NCI-H446 treated with DMSO at 0.1 percent for 48 hours (cell line): Measurements from ENCODE around the gene VPS13C.
A peak's percentile ranks its signal among the peaks of the same experiment; 100 is the strongest.

Experiments
- DNase-seq: peaks from one replicate; lab custom pipeline; 2025; lab: John Stamatoyannopoulos, UW

Gene VPS13C, protein sequence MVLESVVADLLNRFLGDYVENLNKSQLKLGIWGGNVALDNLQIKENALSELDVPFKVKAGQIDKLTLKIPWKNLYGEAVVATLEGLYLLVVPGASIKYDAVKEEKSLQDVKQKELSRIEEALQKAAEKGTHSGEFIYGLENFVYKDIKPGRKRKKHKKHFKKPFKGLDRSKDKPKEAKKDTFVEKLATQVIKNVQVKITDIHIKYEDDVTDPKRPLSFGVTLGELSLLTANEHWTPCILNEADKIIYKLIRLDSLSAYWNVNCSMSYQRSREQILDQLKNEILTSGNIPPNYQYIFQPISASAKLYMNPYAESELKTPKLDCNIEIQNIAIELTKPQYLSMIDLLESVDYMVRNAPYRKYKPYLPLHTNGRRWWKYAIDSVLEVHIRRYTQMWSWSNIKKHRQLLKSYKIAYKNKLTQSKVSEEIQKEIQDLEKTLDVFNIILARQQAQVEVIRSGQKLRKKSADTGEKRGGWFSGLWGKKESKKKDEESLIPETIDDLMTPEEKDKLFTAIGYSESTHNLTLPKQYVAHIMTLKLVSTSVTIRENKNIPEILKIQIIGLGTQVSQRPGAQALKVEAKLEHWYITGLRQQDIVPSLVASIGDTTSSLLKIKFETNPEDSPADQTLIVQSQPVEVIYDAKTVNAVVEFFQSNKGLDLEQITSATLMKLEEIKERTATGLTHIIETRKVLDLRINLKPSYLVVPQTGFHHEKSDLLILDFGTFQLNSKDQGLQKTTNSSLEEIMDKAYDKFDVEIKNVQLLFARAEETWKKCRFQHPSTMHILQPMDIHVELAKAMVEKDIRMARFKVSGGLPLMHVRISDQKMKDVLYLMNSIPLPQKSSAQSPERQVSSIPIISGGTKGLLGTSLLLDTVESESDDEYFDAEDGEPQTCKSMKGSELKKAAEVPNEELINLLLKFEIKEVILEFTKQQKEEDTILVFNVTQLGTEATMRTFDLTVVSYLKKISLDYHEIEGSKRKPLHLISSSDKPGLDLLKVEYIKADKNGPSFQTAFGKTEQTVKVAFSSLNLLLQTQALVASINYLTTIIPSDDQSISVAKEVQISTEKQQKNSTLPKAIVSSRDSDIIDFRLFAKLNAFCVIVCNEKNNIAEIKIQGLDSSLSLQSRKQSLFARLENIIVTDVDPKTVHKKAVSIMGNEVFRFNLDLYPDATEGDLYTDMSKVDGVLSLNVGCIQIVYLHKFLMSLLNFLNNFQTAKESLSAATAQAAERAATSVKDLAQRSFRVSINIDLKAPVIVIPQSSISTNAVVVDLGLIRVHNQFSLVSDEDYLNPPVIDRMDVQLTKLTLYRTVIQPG (N-terminal part only)

DNA sequence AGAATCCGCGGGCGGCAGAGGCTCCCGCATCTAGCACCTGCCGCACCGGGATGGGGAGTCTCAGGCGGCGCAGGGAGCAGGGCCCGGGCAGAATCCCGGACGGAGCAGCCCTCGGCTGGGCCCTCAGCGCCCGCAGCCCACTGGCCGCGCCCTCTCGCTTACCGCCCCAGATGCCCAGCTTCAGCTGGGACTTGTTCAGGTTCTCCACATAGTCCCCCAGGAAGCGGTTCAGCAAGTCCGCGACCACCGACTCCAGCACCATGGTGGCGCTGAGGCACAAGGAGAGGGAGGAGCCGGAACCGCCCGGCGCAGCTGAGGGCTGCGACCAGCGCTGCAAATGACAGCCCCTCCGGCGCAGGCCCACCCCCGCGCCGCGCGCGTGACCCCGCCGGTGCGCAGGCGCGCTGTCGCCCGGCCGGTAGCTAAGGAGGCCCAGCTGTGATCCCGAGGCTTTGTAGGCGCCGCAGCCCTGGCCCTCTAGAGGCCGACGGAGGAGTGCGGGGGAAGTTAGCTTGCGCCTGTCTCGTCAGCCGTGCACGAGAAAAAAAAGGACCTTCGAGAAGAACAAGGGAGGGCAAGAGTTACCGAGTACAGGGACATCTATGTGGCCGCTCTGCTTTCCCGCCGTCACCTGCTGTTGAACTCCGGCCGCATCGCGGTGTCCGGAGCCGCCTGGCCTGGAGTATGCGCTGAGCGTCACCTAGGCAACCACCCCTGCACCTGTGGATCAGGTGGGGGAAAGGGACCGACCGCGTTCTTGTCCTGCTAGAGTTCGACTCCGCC is at the start of gene VPS13C:
VPS13C (minus strand) TSS at position 335 of the 783 bp plus-strand sequence; CDS start at position 262, 73 bp downstream.
- DNase-seq: peak; percentile 79

DNA sequence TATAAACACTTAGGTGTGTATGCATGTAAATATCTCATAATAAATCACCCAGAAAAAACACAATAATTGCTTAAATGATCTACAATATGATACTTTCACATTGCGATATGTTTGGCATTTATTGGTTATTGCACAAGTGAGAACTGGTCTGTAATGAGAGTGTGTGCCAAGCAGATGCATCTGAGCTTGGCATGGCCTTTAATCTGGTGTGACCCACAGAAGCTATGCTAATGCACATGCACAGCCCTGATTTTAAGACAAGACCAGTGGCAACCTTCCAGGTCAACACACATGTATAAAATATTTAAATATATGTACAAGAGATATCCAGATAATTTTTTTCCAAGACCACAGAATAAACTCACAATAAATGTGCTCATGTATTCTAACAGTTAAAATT is 49.2 kb upstream of the VPS13C start:
- peak; percentile 3 for DNase-seq

GRCh38 chr15:62108411-62108810 is 48.2 kb upstream of the VPS13C start:
- no peak for DNase-seq

DNA sequence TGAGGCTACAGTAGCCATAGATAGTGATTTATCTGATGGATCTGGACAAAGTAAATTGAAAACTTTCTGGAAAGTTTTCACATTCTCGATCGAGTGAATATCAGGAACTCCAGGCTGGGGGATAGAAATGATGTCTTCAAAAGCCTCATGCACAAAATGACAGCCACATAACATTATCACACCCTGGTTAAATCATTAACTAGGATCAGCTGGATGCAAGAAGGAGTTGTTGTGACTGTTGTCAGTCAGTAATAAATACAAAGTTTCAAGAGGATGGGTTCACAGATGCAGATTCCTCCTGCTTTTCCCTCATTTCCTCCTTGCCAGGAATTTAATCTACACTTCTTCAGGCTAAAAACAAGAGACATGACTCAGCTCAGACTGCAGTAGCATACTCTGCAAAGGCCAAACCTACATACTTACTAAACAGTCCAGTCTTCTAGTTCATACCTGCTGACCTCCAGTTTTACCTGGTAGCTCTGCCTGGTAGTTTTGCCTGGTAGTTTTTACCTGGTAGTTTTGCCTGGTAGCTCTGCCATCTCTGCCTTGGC is 47.4 kb upstream of the VPS13C start:
- DNase-seq: no peak

GRCh38 chr15:62106096-62106495 is 45.8 kb upstream of the VPS13C start:
- no peak for DNase-seq

- no peak for DNase-seq
Measured at GRCh38 chr15:62105266-62105665, 45.0 kb upstream of the VPS13C start.

GRCh38 chr15:62104846-62105245 is 44.6 kb upstream of the VPS13C start:
- no peak for DNase-seq

DNA sequence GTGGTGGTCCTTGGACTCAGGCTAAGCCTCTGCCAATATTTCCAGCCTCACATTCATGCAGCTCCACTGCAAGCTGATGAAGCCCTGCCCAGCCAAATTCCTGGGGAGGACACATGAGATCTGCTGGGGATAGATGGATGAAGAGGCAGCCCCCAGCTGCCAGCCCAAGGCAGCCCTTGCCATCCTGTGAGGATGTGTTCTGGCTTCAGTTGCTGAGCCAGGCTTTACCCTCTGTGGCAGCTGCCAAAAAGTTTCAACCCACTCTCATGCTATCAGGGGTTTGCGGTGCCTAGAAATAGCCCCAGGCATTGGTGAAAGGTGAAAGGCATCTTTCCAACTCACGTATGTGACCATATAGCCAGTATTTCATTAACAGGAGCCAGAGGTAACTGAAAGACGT is 44.2 kb upstream of the VPS13C start:
- no peak for DNase-seq

DNA sequence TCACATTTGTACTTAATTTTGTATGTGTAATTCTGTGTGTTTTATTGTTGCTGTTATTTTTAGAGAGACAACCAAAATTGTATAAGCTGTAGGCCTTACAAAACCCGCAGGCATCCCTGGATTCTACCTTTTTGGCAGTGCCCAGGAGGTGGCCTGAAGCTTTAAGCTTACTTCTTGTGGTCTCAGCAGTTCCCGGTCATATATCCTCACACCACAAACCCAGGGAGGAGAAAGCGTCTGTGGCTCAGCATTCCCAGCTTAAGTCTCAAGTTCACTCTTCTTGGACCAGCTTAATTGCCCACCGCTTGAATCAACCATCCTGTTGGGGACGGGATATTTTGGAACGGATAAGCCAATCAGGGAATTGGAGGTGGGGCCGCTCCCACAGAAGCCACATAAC is 43.2 kb upstream of the VPS13C start:
- no peak for DNase-seq

GRCh38 chr15:62099094-62099601 is 38.9 kb upstream of the VPS13C start:
- no peak for DNase-seq

DNA sequence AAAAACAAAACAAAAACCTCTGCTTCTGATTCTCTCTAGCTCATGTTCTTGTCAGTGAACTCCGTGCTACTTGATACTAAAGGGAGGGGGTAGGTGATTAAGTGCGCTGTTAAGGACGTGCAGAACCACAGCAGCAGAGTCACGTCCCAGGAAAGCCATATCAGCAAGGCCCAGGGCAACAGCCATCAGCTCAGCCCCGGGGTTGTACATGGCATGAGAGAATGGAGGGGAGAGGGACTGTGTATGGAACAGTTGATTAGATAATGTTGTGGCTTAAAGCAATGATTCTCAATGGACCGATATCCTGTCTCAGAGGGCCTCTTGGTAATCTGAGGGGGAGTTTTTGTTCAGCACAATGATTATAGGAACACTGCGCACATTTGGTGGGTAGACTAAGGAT is 34.1 kb upstream of the VPS13C start:
- DNase-seq: no peak

GRCh38 chr15:62093809-62094208 is 33.6 kb upstream of the VPS13C start:
- no peak for DNase-seq

DNA sequence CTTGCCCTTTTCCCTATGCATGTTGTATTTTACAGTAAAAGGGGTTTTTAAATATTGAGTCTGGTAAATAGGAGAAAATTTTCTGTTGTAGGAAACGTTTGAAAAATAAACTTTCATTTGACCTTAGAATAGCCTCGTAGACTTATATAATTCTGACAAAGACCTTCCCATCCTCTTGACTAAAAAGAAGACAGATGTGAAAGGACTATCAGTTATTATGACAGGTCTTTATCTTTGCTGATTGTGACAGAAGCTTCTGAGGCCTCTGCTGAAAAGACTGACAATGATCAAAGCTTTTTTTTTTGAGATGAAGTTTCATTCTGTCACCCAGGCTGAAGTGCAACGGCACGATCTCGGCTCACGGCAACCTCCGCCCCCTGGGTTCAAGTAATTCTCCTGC is 30.7 kb upstream of the VPS13C start:
- no peak for DNase-seq

DNA sequence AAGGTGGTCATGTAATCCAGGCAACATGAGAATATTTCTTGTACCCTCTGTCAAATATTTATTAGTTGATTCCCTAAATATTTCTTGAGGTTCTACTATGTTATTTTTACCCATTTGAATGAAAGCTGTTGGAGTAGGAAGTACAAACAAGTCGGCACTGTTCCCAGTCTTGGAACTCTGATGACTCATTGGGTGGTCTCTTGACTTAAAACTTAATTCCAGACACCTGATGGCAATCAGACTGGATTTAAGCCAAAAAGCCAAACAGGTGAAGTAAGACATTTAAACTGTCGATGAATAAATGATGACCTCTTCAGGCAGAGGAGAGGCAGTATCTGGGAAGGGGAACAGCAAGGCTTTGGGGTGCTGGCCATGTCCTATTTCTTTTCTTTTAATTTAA is 29.4 kb upstream of the VPS13C start:
- DNase-seq: no peak

GRCh38 chr15:62088353-62088693 is 28.1 kb upstream of the VPS13C start:
- DNase-seq: no peak

DNA sequence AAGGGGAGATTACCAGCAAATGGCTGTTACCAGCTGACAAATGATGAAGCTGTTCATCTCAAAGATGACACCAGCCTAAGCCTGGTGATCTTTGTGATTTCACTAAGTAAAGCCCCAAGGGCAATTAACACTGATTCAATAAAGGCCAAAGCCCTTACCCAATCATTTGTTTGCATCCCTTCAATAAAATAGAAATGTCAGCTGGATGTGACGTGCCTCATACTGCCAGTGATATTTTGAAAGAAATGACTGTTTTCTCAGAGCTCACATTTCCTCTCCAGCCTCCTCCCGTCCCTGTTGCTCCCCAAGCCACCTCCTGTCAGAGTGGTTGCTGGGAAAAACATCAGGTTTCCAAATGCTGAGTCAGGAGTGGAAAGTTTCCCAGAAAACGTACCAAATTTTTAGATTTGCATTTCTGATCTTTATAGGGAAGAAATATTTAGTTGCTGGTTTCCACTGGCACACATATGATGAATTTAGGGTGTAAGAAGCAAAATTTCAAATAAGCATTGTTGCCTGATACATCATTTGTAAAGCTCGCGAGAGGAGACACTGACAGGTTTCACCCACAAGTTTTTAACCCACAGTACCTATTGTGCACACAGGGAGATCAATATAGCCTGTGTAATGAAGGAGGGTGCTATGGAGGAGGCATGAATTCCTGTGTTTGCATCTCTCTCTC is 27.6 kb upstream of the VPS13C start:
- DNase-seq: no peak

GRCh38 chr15:62085740-62086139 is 25.5 kb upstream of the VPS13C start:
- DNase-seq: no peak

DNA sequence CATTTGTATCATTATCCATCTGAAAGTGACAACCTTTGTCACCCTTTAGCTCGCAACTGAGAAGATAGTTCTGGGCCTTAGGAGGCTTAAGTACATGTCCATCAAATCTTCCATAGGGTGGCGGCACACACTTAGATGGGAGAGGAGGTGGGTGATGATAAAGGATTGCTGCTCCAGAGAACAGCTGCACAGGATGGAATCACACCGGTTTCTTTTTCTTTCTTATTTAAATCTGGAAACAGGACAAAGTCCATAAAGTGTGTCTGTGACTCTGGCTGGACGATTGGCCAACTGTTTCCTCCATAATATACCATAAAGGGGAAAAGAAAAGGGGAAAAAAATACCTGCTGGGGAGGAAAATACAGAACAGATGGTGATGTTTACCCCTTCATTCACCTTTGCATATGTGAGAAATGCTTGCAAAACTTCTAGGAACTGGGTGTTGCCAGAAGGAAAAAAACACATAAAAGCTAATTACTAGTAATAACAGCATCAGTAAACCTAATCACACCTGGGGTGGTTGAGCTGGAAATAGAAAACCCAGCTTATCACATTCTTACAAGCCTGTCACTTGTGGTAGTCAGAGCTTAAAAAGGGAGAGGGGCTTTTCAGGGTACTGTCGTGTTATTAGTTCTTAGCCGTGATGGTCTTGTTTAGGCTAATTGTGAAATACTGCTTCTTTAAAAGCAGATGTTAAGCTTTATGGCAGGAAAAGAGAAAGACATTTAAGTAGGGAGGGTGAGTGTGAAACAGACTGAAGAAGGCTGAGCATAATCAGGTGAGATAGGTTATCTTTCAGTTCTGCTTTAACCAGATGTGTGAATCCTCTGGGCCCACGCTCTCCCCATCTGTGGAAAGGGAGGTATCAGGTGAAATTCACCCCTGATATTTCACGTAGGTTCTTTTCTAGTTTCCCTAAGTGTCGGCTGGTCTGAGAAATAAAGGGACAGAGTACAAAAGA is 23.2 kb upstream of the VPS13C start:
- no peak for DNase-seq

- DNase-seq: no peak
Measured at GRCh38 chr15:62079594-62079993, 19.3 kb upstream of the VPS13C start.
